OCI-LY1 (cell line): ENCODE measurements around the gene SCN4B.

Source experiments
- H2AFZ ChIP-seq: fragments of 200-600 bp; sonication (generic), shearing (Covaris generic); 2 replicates; pipeline ENCODE4 v1.6.0; 2014; ENCODE audit warnings: antibody characterized with exemption, mild to moderate bottlenecking, low read length
- H3F3A ChIP-seq: fragments of 200-600 bp; sonication (generic), shearing (Covaris generic); 2 replicates; pipeline ENCODE4 v1.6.0; 2014; ENCODE audit warnings: mild to moderate bottlenecking, antibody characterized with exemption, low read length, moderate library complexity; ENCODE audit not compliant: insufficient read depth
- H3K27ac ChIP-seq: fragments of 200-600 bp; sonication (generic); 2 replicates; pipeline ENCODE4 v1.5.1; 2014; ENCODE audit warnings: low read length, mixed run types, mild to moderate bottlenecking, low read depth; ENCODE audit not compliant: poor library complexity, severe bottlenecking
- H3K27me3 ChIP-seq: fragments of 200-600 bp; sonication (generic); 2 replicates; pipeline ENCODE4 v1.6.0; 2014; ENCODE audit warnings: antibody characterized with exemption, mild to moderate bottlenecking, low read length, moderate library complexity; ENCODE audit not compliant: insufficient read depth
- H3K36me3 ChIP-seq: fragments of 200-600 bp; sonication (generic); 2 replicates; pipeline ENCODE4 v1.6.1; 2014; ENCODE audit warnings: mild to moderate bottlenecking, antibody characterized with exemption, low read length, moderate library complexity, mixed read lengths; ENCODE audit not compliant: insufficient read depth
- H3K4me1 ChIP-seq: fragments of 200-600 bp; sonication (generic); 2 replicates; pipeline ENCODE4 v1.5.1; 2014; ENCODE audit warnings: mild to moderate bottlenecking, low read length, moderate library complexity; ENCODE audit not compliant: insufficient read depth, severe bottlenecking
- H3K4me2 ChIP-seq: fragments of 200-600 bp; sonication (generic), shearing (Covaris generic); 2 replicates; pipeline ENCODE4 v1.6.1; 2014; ENCODE audit warnings: low read length
- H3K4me3 ChIP-seq: fragments of 200-600 bp; sonication (generic); 2 replicates; pipeline ENCODE4 v1.5.1; 2014; ENCODE audit warnings: low read length, low read depth, mild to moderate bottlenecking, mixed read lengths; ENCODE audit not compliant: poor library complexity, severe bottlenecking
- H3K79me2 ChIP-seq: fragments of 200-600 bp; shearing (Covaris generic); 2 replicates; pipeline ENCODE4 v1.6.1; 2016; ENCODE audit warnings: mixed run types, low read length, mixed read lengths; ENCODE audit not compliant: insufficient read depth
- H3K9ac ChIP-seq: fragments of 200-600 bp; sonication (generic), shearing (Covaris generic); 2 replicates; pipeline ENCODE4 v1.6.1; 2014; ENCODE audit warnings: mild to moderate bottlenecking, low read length, mixed read lengths
- H3K9me2 ChIP-seq: fragments of 200-600 bp; sonication (generic), shearing (Covaris generic); 2 replicates; pipeline ENCODE4 v1.6.1; 2014; ENCODE audit warnings: low read depth, mild to moderate bottlenecking, low read length, mixed read lengths
- H3K9me3 ChIP-seq: fragments of 200-600 bp; shearing (Covaris generic); 2 replicates; pipeline ENCODE4 v1.6.1; 2014; ENCODE audit warnings: low read length, mixed read lengths
- H4K20me1 ChIP-seq: fragments of 200-600 bp; sonication (generic), shearing (Covaris generic); 2 replicates; pipeline ENCODE4 v1.6.0; 2016; ENCODE audit warnings: mild to moderate bottlenecking, low read length; ENCODE audit not compliant: insufficient read depth
- CTCF ChIP-seq: fragments of 200-600 bp; sonication (generic), shearing (Covaris generic); IDR thresholded peaks from 2 replicates; pipeline ENCODE4 v1.5.1; 2017; ENCODE audit warnings: mild to moderate bottlenecking, antibody characterized with exemption, low read length, moderate library complexity, mixed read lengths
- EZH2 ChIP-seq: fragments of 200-600 bp; sonication (generic), shearing (Covaris generic); IDR thresholded peaks from 2 replicates; pipeline ENCODE4 v1.8.0; 2017; ENCODE audit warnings: borderline replicate concordance, mixed run types, mild to moderate bottlenecking, antibody characterized with exemption, low read length, moderate library complexity, mixed read lengths

Gene SCN4B

DNA sequence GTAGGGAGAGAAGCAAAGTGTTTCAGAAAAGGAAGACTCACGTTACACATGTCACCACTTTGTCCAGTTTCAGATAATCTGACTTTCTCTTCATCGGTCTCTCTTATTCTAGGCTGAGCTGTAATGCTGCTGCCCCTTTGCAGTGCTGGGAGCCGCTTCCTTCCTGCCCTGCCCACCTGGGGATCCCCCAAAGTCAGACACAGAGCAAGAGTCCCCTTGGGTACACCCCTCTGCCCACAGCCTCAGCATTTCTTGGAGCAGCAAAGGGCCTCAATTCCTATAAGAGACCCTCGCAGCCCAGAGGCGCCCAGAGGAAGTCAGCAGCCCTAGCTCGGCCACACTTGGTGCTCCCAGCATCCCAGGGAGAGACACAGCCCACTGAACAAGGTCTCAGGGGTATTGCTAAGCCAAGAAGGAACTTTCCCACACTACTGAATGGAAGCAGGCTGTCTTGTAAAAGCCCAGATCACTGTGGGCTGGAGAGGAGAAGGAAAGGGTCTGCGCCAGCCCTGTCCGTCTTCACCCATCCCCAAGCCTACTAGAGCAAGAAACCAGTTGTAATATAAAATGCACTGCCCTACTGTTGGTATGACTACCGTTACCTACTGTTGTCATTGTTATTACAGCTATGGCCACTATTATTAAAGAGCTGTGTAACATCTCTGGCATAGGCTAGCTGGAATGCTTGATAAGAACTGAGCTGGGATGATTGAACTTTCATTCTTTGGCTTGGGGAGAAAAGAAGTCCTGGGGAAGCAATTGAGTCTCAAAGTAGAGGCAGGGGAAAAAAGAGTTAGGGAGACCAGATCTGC is 34.6 kb downstream of the SCN4B start:
- no peaks in the 10 kb centered on the region for H3K9me3 ChIP-seq
- TF ChIP-seq CTCF (no peak), EZH2 (no peak)
- H3K4me2 ChIP-seq: no peak overlapping the region
- H2AFZ ChIP-seq: no peak overlapping the region
- no peaks in the 10 kb centered on the region for H3K4me1 ChIP-seq
- no peaks in the 10 kb centered on the region for H3F3A ChIP-seq
- H3K9me2 ChIP-seq: no peaks in the 10 kb centered on the region
- H4K20me1 ChIP-seq: no peaks in the 10 kb centered on the region
- no peaks in the 10 kb centered on the region for H3K79me2 ChIP-seq
- H3K9ac ChIP-seq: no peak overlapping the region
- no peaks in the 10 kb centered on the region for H3K36me3 ChIP-seq
- H3K27me3 ChIP-seq: no peaks in the 10 kb centered on the region
- H3K4me3 ChIP-seq: no peak overlapping the region
- H3K27ac ChIP-seq: no peak overlapping the region

DNA sequence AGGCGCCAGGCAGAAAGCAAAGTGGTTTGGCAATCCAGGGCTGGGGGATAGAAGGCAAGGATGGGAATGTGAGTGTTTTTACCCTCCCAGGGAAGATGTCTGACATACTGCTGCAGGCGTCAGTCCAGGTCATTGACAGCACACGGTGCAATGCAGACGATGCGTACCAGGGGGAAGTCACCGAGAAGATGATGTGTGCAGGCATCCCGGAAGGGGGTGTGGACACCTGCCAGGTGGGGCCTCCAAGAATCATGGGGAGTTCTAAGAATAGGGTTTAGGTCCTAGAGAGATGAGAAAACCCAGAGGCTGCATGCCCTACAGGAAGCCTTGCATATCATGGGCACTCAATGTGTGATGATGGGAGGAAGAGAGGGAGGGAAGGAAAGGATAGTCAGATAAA is 37.6 kb downstream of the SCN4B start:
- no peak for TF ChIP-seq EZH2
- no peaks in the 10 kb centered on the region for H3K79me2 ChIP-seq
- no peaks in the 10 kb centered on the region for H3K4me1 ChIP-seq
- H2AFZ ChIP-seq: no peak overlapping the region
- H4K20me1 ChIP-seq: no peaks in the 10 kb centered on the region
- no peaks in the 10 kb centered on the region for H3K9me3 ChIP-seq
- no peaks in the 10 kb centered on the region for H3K9me2 ChIP-seq
- H3F3A ChIP-seq: no peaks in the 10 kb centered on the region
- no peaks in the 10 kb centered on the region for H3K27me3 ChIP-seq
- H3K4me3 ChIP-seq: no peak overlapping the region
- H3K4me2 ChIP-seq: no peak overlapping the region
- H3K9ac ChIP-seq: no peak overlapping the region
- H3K36me3 ChIP-seq: no peaks in the 10 kb centered on the region
- H3K27ac ChIP-seq: no peak overlapping the region

DNA sequence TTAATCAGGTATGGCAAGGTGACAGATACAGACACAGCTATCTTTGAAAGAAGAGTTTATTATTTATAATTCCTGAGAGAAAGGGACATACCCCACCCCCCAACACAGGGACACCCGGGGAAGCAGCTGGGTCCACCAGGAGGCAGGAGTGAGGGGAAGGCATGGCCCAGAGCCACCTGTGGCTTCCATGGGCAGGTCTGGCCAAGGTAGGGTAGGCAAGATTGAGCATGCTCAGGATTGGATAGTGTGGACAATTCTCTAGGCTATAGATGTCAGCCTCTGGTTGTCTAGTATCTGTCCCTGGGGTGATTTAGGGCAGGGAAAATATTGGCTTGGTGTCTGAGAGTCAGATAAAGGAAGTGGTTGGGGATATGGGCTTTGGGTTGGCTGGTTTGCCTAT is 38.4 kb downstream of the SCN4B start:
- Histone ChIP-seq H3K36me3 (no peaks in the 10 kb centered on the region), H3K4me3 (no peak overlapping the region), H3F3A (no peaks in the 10 kb centered on the region), H3K4me1 (no peaks in the 10 kb centered on the region), H3K4me2 (no peak overlapping the region), H3K9ac (no peak overlapping the region), H3K27me3 (no peaks in the 10 kb centered on the region), H3K9me2 (no peaks in the 10 kb centered on the region), H3K27ac (no peak overlapping the region), H3K9me3 (no peaks in the 10 kb centered on the region), H2AFZ (no peak overlapping the region), H3K79me2 (no peaks in the 10 kb centered on the region), H4K20me1 (no peaks in the 10 kb centered on the region)
- TF ChIP-seq EZH2 (no peak), CTCF (no peak)
